AG10803 (cell line): ENCODE measurements around the gene REV3L.

Experiments
- DNase-seq: peaks from one replicate; pipeline ENCODE4 v3.0.0; 2010; ENCODE audit warnings: low read depth
- H3K4me3 ChIP-seq: 2 replicates; pipeline ENCODE4 v1.5.1; 2011; ENCODE audit warnings: mild to moderate bottlenecking, low read length, control low read depth
- TF ChIP-seq, protein P1 (sequence below): conservative IDR thresholded peaks from 2 replicates; pipeline ENCODE4 v1.5.1; 2011; ENCODE audit warnings: mild to moderate bottlenecking, low read length, control low read depth, inconsistent platforms

REV3L gene

GRCh38 chr6:111416529-111416928 is 66.5 kb downstream of the REV3L start:
- peak; percentile 6 for DNase-seq
- TF ChIP-seq, protein P1, sequence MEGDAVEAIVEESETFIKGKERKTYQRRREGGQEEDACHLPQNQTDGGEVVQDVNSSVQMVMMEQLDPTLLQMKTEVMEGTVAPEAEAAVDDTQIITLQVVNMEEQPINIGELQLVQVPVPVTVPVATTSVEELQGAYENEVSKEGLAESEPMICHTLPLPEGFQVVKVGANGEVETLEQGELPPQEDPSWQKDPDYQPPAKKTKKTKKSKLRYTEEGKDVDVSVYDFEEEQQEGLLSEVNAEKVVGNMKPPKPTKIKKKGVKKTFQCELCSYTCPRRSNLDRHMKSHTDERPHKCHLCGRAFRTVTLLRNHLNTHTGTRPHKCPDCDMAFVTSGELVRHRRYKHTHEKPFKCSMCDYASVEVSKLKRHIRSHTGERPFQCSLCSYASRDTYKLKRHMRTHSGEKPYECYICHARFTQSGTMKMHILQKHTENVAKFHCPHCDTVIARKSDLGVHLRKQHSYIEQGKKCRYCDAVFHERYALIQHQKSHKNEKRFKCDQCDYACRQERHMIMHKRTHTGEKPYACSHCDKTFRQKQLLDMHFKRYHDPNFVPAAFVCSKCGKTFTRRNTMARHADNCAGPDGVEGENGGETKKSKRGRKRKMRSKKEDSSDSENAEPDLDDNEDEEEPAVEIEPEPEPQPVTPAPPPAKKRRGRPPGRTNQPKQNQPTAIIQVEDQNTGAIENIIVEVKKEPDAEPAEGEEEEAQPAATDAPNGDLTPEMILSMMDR, result no peak
- H3K4me3 ChIP-seq, result no peak overlapping the region

- no peak overlapping the region for H3K4me3 ChIP-seq
- TF ChIP-seq, protein P1, result no peak
- DNase-seq, result no peak
Measured at GRCh38 chr6:111414373-111414772, 68.6 kb downstream of the REV3L start.

- TF ChIP-seq, protein P1, result no peak
- DNase-seq, result no peak
- no peak overlapping the region for H3K4me3 ChIP-seq
Measured at GRCh38 chr6:111411978-111412566, 70.9 kb downstream of the REV3L start.

- TF ChIP-seq, protein P1, result no peak
- H3K4me3 ChIP-seq, result no peak overlapping the region
- DNase-seq, result no peak
Measured at GRCh38 chr6:111411046-111411445, 72.0 kb downstream of the REV3L start.

- no peak for DNase-seq
- no peak overlapping the region for H3K4me3 ChIP-seq
- TF ChIP-seq, protein P1, result no peak
Measured at GRCh38 chr6:111410371-111410770, 72.6 kb downstream of the REV3L start.

DNA sequence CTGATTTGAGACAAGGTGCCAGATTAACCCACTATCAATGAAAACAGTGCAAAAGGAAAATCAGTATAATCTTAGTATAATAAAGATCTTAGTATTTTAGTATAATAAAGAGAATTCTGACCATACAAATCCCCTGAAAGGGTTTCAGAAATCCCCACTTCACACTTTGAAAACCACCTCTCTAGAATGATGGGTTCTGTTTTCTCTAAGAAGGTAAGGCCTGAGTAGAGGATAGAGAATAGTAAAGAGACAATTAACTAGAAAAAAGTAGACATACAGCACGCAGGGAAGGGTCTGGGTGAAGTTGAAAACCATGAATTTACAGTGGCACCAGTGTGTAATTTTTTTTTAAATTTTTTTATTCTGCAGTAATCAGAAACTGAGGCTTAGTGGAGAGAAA is 73.6 kb downstream of the REV3L start:
- no peak for DNase-seq
- TF ChIP-seq, protein P1, result no peak
- no peak overlapping the region for H3K4me3 ChIP-seq

DNA sequence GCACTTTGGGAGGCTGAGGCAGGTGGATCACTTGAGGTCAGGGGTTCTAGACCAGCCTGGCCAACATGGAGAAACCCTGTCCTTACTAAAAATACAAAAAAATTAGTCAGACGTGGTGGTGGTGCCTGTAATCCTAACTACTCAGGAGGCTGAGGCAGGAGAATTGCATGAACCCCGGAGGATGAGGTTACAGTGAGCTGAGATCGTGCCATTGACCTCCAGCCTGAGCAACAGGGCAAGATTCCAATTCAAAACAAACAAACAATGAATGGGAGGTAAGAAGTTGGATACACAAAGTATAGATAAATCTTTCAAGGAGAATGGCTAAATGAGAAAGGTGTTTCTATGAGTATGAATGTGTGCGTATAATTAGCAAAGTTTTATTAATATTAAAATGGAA is 75.3 kb downstream of the REV3L start:
- TF ChIP-seq, protein P1, result no peak
- H3K4me3 ChIP-seq, result no peak overlapping the region
- DNase-seq, result no peak
